Regular cardiac myocyte (primary cell): ENCODE data around the gene CYP4X1. TPM values are rescaled to one million over a fixed set of nuclear protein-coding genes. Genes with fewer than 3 reads are reported as not detected.

Experiments used
- total RNA-seq: library from RNA; depleted of rRNA; stranded (reverse); fragments of >200 nt; gene quantifications from 2 replicates; pipeline ENCODE4 v1.2.3, GENCODE V29; 2014

Gene CYP4X1
- under 0.01 and 1.7 TPM in 2 replicates for total RNA-seq

GRCh38 chr1:47023268-47024140, at the start of gene CYP4X1:
Gene CYP4X1, plus strand, starts transcription at chr1:47023669. Its CDS starts 149 bp downstream, at chr1:47023818.

GRCh38 chr1:47067097-47067594, 43.7 kb downstream of the CYP4X1 start, which contains the start of gene CYP4Z1:
Gene CYP4Z1, plus strand, starts transcription at chr1:47067231. Its CDS starts 260 bp downstream, at chr1:47067491.

Other genes with a start within 250 kb of the CYP4X1 start
- 0.28 TPM in 1 of 2 replicates, not detected in the other for gene CYP4B1, start 224.6 kb upstream of the CYP4X1 start, total RNA-seq
- not detected in 2 replicates for gene CYP4A11, start 82.2 kb upstream of the CYP4X1 start, total RNA-seq
- not detected in 2 replicates for gene CYP4Z1, start 43.6 kb downstream of the CYP4X1 start, total RNA-seq
- not detected in 2 replicates for gene CYP4A22, start 113.8 kb downstream of the CYP4X1 start, total RNA-seq
- gene PDZK1IP1, start 166.4 kb downstream of the CYP4X1 start, total RNA-seq, result 0.58 and 1.7 TPM in 2 replicates
- gene TAL1, start 208.6 kb downstream of the CYP4X1 start, total RNA-seq, result 0.19 and 11.3 TPM in 2 replicates